Measurements from ENCODE around the gene CGN.

The CGN gene

GRCh38 chr1:151537112-151537511, 25.9 kb downstream of the CGN start:
- no peak overlapping the region for H3K27ac ChIP-seq
- no peak overlapping the region for H3K4me3 ChIP-seq
- TF ChIP-seq CTCF (IDR thresholded peaks at IDR 0.05) = no peak
- DNase-seq (ENCODE audit: low spot score) = no peak

- DNase-seq (ENCODE audit: low spot score) = no peak
- Histone ChIP-seq H3K4me3 (peak overlapping the region; percentile 78), H3K27ac (peak overlapping the region; percentile 68 to 83)
- TF ChIP-seq CTCF (IDR thresholded peaks at IDR 0.05) = no peak
These were observed 28.3 kb downstream of the CGN start for GRCh38 chr1:151539321-151540020.

GRCh38 chr1:151540021-151540981, 29.1 kb downstream of the CGN start, which contains the start of gene TUFT1:
TSS of gene TUFT1 (plus strand) at chr1:151540309. CDS start at chr1:151540367, 58 bp downstream.
- DNase-seq (ENCODE audit: low spot score) = peak; percentile 93
- H3K4me3 ChIP-seq = peak within 1 kb of the TSS; percentile 78
- no peak for TF ChIP-seq CTCF (IDR thresholded peaks at IDR 0.05)
- H3K27ac ChIP-seq = peak within 1 kb of the TSS; percentile 68 to 83

GRCh38 chr1:151540982-151541377, 29.8 kb downstream of the CGN start:
- DNase-seq (ENCODE audit: low spot score) = no peak
- H3K27ac ChIP-seq = peak overlapping the region; percentile 68 to 83
- H3K4me3 ChIP-seq = peak overlapping the region; percentile 78
- no peak for TF ChIP-seq CTCF (IDR thresholded peaks at IDR 0.05)

GRCh38 chr1:151541752-151542151, 30.6 kb downstream of the CGN start:
- no peak for TF ChIP-seq CTCF (IDR thresholded peaks at IDR 0.05)
- DNase-seq (ENCODE audit: low spot score) = no peak
- Histone ChIP-seq H3K27ac (no peak overlapping the region), H3K4me3 (peak overlapping the region; percentile 78)

- Histone ChIP-seq H3K4me3 (no peak overlapping the region), H3K27ac (peak overlapping the region in 1 of 2 donors; percentile 28)
- DNase-seq (ENCODE audit: low spot score) = no peak
- no peak for TF ChIP-seq CTCF (IDR thresholded peaks at IDR 0.05)
These were observed 31.5 kb downstream of the CGN start for GRCh38 chr1:151542710-151543129.
